Osteoblast (primary cell): Measurements from ENCODE around the gene PM20D2. TPM values are rescaled to one million over a fixed set of nuclear protein-coding genes. Genes with fewer than 3 reads are reported as not detected.
A peak's percentile ranks its signal among the peaks of the same experiment; 100 is the strongest.

Source experiments
- DNase-seq: peaks from one replicate; pipeline ENCODE4 v3.0.0; 2011; ENCODE audit warnings: low spot score, mixed read lengths; ENCODE audit not compliant: insufficient read length; ENCODE audit errors: missing footprints
- H2AFZ ChIP-seq: 2 replicates; pipeline ENCODE4 v1.6.0; 2011; ENCODE audit warnings: mild to moderate bottlenecking, low read length
- H3K27ac ChIP-seq: 2 replicates; pipeline ENCODE4 v1.5.1; 2011; ENCODE audit warnings: mild to moderate bottlenecking, low read depth, low read length, moderate library complexity
- H3K27me3 ChIP-seq: 2 replicates; pipeline ENCODE4 v1.6.0; 2012; ENCODE audit warnings: mild to moderate bottlenecking, control low read depth, inconsistent platforms, low read length, moderate library complexity; ENCODE audit not compliant: insufficient read depth
- H3K36me3 ChIP-seq: 2 replicates; pipeline ENCODE4 v1.5.1; 2011; ENCODE audit warnings: mild to moderate bottlenecking, low read length, control low read depth, moderate library complexity; ENCODE audit not compliant: insufficient read depth
- H3K4me1 ChIP-seq: 2 replicates; pipeline ENCODE4 v1.5.1; 2011; ENCODE audit warnings: mild to moderate bottlenecking, low read length, control low read depth, moderate library complexity; ENCODE audit not compliant: insufficient read depth
- H3K4me2 ChIP-seq: 2 replicates; pipeline ENCODE4 v1.6.0; 2011; ENCODE audit warnings: mild to moderate bottlenecking, low read length; ENCODE audit not compliant: insufficient read depth
- H3K4me3 ChIP-seq: fragments of 200-600 bp; sonication (generic); 3 replicates; pipeline ENCODE4 v1.5.1; 2012; ENCODE audit warnings: mild to moderate bottlenecking, low read length, inconsistent platforms; ENCODE audit not compliant: insufficient read depth
- H3K79me2 ChIP-seq: 2 replicates; pipeline ENCODE4 v1.6.0; 2012; ENCODE audit warnings: mild to moderate bottlenecking, low read length, control low read depth, inconsistent platforms; ENCODE audit not compliant: insufficient read depth
- H3K9me3 ChIP-seq: 2 replicates; pipeline ENCODE4 v1.5.1; 2011; ENCODE audit warnings: low read depth, low read length, control low read depth
- H4K20me1 ChIP-seq: 2 replicates; pipeline ENCODE4 v1.6.0; 2012; ENCODE audit warnings: mild to moderate bottlenecking, low read length, control low read depth; ENCODE audit not compliant: insufficient read depth
- CTCF ChIP-seq: IDR thresholded peaks from 2 replicates; pipeline ENCODE4 v1.5.1; 2011; ENCODE audit warnings: mild to moderate bottlenecking, low read depth, low read length, moderate library complexity; ENCODE audit errors: extremely low read depth
- total RNA-seq: library from RNA; depleted of rRNA; stranded (reverse); fragments of >200 nt; gene quantifications from 2 replicates; pipeline ENCODE4 v1.2.3, GENCODE V29; 2012

The PM20D2 gene
- total RNA-seq, 1 donor, result 2.9 TPM

GRCh38 chr6:89145091-89145955 lies 532 bp upstream of the PM20D2 start:
- H3K4me2 ChIP-seq, result peak overlapping the region; percentile 80
- peaks cover 23% of the 10 kb centered on the region for H3K27me3 ChIP-seq
- no peaks in the 10 kb centered on the region for H3K79me2 ChIP-seq
- peak overlapping the region; percentile 72 for H3K4me3 ChIP-seq
- TF ChIP-seq CTCF, result no peak
- no peak overlapping the region for H3K27ac ChIP-seq
- peak overlapping the region; percentile 75 for H2AFZ ChIP-seq
- H4K20me1 ChIP-seq, result no peaks in the 10 kb centered on the region
- H3K36me3 ChIP-seq, result no peaks in the 10 kb centered on the region
- H3K9me3 ChIP-seq, result no peaks in the 10 kb centered on the region
- H3K4me1 ChIP-seq, result peaks cover 24% of the 10 kb centered on the region
- DNase-seq, result no peak

- Histone ChIP-seq H3K4me2 (peak overlapping the region; percentile 80), H3K9me3 (no peaks in the 10 kb centered on the region), H2AFZ (peak overlapping the region; percentile 75), H3K27ac (no peak overlapping the region), H3K36me3 (no peaks in the 10 kb centered on the region), H3K27me3 (peaks cover 23% of the 10 kb centered on the region), H3K4me1 (peaks cover 17% of the 10 kb centered on the region), H3K79me2 (no peaks in the 10 kb centered on the region), H4K20me1 (no peaks in the 10 kb centered on the region), H3K4me3 (peak overlapping the region; percentile 72)
- DNase-seq, result peak; percentile 72
- TF ChIP-seq CTCF, result no peak
These were observed 1.2 kb downstream of the PM20D2 start for GRCh38 chr6:89146718-89147700.

- TF ChIP-seq CTCF, result no peak
- Histone ChIP-seq H4K20me1 (no peaks in the 10 kb centered on the region), H3K9me3 (no peaks in the 10 kb centered on the region), H3K27me3 (peaks cover 23% of the 10 kb centered on the region), H2AFZ (no peak overlapping the region), H3K27ac (no peak overlapping the region), H3K4me3 (no peak overlapping the region), H3K4me2 (no peak overlapping the region), H3K79me2 (no peaks in the 10 kb centered on the region), H3K36me3 (no peaks in the 10 kb centered on the region), H3K4me1 (peaks cover 17% of the 10 kb centered on the region)
- DNase-seq, result no peak
These were observed 2.3 kb downstream of the PM20D2 start for GRCh38 chr6:89148016-89148750.
